ENCODE measurements around the gene TLCD3A. TPM values are rescaled to one million over a fixed set of nuclear protein-coding genes. Genes with fewer than 3 reads are reported as not detected.

Gene TLCD3A
- total RNA-seq, 1 experiment from 2014 or later, result 27.4 TPM

DNA sequence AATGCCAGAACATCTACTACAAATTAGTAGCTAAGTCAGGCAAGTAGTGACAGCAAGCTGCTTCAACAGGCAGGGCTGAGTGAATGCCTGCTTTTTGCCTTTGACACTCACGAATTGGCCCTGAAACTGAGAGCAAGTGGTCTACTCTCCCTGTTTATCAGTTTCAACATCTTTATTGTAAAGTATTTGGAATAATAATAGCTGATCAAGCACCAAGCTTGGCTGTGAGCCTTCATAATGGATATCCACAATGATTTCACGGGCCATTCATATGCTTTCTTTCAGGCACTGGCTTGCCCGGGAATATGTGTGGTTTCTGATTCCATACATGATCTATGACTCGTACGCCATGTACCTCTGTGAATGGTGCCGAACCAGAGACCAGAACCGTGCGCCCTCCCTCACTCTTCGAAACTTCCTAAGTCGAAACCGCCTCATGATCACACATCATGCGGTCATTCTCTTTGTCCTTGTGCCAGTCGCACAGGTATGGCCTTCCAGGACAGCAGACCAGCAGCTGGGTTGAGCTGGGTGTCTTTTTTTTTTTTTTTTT, 5.2 kb downstream of the TLCD3A start:
- Histone ChIP-seq H2AFZ (ENCODE audit: low read length) (no peak overlapping the region), H3K4me2 (ENCODE audit: low read depth, low read length, poor library complexity, severe bottlenecking) (no peak overlapping the region), H3K4me1 (ENCODE audit: low read length) (peaks cover 29% of the 10 kb centered on the region), H4K20me1 (ENCODE audit: insufficient read depth, low read depth, low read length) (peaks cover 11% of the 10 kb centered on the region; the same call in 1 of the 2 replicates), H3K27ac (ENCODE audit: low read length) (no peak overlapping the region), H3K27me3 (ENCODE audit: low read length) (no peaks in the 10 kb centered on the region), H3K9me2 (replicated peaks; ENCODE audit: insufficient read depth, low read length) (no peaks in the 10 kb centered on the region), H3K9me3 (ENCODE audit: low read length) (no peaks in the 10 kb centered on the region), H3K79me2 (ENCODE audit: low read length) (peaks cover 58% of the 10 kb centered on the region), H3K4me3 (ENCODE audit: low read length) (no peak overlapping the region), H3K36me3 (ENCODE audit: insufficient read depth, low read length) (peaks cover 48% of the 10 kb centered on the region), H3K9ac (ENCODE audit: low read length) (no peak overlapping the region)
- DNase-seq, result no peak

DNA sequence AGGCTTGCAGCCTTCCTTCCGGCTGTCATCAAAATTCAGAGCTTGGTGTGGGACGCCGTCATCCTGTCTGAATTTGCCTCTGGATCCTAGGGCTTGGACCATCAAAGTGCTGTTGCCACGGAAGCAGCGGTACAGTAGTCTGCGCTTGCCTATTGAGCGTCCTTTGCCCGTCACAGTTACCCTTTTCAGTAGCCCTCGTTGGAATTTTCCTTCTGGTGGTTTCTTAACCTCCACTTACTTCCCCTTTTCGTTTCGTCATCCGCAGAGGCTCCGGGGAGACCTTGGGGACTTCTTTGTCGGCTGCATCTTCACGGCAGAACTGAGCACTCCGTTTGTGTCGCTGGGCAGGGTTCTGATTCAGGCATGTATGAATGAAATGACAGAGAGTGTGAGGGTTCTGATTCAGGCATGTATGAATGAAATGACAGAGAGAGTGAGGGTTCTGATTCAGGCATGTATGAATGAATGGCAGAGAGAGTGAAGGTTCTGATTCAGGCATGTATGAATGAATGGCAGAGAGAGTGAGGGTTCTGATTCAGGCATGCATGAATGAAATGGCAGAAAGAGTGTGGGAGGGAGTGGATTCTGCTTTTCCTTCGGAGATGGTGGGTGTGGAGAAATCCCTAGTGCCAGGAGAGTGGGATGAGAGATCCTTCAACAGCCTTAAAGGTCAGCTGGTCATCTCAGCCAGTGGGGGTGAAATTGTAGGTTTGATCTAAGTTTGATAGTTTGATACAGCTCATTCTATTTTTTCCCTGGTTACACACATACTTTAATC, 8.0 kb downstream of the TLCD3A start:
- Histone ChIP-seq H3K4me3 (ENCODE audit: low read length) (no peak overlapping the region), H3K27me3 (ENCODE audit: low read length) (no peaks in the 10 kb centered on the region), H3K4me1 (ENCODE audit: low read length) (peaks cover 16% of the 10 kb centered on the region), H2AFZ (ENCODE audit: low read length) (no peak overlapping the region), H3K9me3 (ENCODE audit: low read length) (no peaks in the 10 kb centered on the region), H3K36me3 (ENCODE audit: insufficient read depth, low read length) (peaks cover 73% of the 10 kb centered on the region), H3K4me2 (ENCODE audit: low read depth, low read length, poor library complexity, severe bottlenecking) (peak overlapping the region; percentile 11), H3K27ac (ENCODE audit: low read length) (peak overlapping the region; percentile 55; the same call in 1 of the 2 replicates), H3K9ac (ENCODE audit: low read length) (peak overlapping the region; percentile 18; the same call in 1 of the 2 replicates), H4K20me1 (ENCODE audit: insufficient read depth, low read depth, low read length) (peaks cover 16% of the 10 kb centered on the region; the same call in 1 of the 2 replicates), H3K9me2 (replicated peaks; ENCODE audit: insufficient read depth, low read length) (no peaks in the 10 kb centered on the region), H3K79me2 (ENCODE audit: low read length) (peaks cover 59% of the 10 kb centered on the region)
- DNase-seq, result peak; percentile 74

DNA sequence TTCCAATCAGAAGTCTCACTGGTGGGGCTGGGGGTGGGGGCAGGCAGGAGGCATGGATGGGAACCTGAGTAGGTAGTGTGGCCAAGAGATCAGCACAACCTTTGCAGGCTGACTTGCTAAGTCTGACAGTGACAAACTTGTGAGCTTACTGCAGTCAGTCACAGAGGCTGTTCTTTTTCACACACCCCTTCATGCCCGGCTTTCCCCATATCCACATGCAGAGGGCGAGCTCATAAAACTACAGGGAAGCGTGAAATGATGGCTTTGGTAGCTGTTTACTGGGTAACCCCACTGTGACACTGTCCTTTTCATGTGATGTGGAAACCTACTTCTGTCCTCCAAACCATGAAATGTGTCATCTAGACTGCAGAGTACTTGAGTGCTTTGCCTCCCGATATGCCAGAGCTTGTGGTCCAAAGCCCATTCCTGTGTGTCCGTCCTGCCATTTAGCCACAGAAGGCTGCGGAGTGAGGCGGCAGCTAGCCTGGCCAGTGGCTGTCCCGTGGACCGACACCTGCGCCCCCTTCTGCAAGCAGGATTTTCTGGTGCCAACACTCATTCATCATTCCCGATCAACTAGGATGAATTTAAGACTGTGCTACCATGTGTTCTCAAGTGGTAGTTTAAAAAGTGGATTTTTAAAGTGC, 9.9 kb downstream of the TLCD3A start:
- Histone ChIP-seq H3K36me3 (ENCODE audit: insufficient read depth, low read length) (peaks cover 75% of the 10 kb centered on the region), H3K4me3 (ENCODE audit: low read length) (no peak overlapping the region), H3K27me3 (ENCODE audit: low read length) (no peaks in the 10 kb centered on the region)

DNA sequence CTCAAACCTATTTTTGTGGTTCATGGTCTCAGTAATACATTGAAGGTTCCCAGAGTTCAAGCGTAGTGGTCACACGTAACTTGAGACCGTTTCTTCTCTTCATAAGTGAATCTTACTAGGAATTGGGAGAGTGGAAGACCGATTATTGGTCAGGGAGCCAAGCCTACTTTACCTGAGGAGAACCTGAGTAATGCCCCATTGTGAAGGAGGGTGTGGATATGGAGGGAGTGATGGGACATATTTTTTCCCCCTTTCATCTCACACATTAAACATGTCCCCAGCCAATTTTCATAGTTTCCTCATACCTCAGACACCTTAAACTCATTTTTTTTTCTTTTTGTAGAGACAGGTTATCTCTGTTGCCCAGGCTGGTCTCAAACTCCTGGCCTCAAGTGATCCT, 10.7 kb downstream of the TLCD3A start:
- no peak for DNase-seq
- Histone ChIP-seq H4K20me1 (ENCODE audit: insufficient read depth, low read depth, low read length) (peaks cover 26% of the 10 kb centered on the region; the same call in 1 of the 2 replicates), H3K4me1 (ENCODE audit: low read length) (peaks cover 16% of the 10 kb centered on the region), H3K79me2 (ENCODE audit: low read length) (peaks cover 70% of the 10 kb centered on the region), H3K36me3 (ENCODE audit: insufficient read depth, low read length) (peaks cover 79% of the 10 kb centered on the region), H2AFZ (ENCODE audit: low read length) (no peak overlapping the region), H3K27me3 (ENCODE audit: low read length) (no peaks in the 10 kb centered on the region), H3K9ac (ENCODE audit: low read length) (no peak overlapping the region), H3K9me2 (replicated peaks; ENCODE audit: insufficient read depth, low read length) (no peaks in the 10 kb centered on the region), H3K9me3 (ENCODE audit: low read length) (no peaks in the 10 kb centered on the region), H3K27ac (ENCODE audit: low read length) (no peak overlapping the region), H3K4me2 (ENCODE audit: low read depth, low read length, poor library complexity, severe bottlenecking) (no peak overlapping the region), H3K4me3 (ENCODE audit: low read length) (no peak overlapping the region)

More for the DNA sequence above, 9.9 kb downstream of the TLCD3A start:
- H3K27ac ChIP-seq (ENCODE audit: low read length), result no peak overlapping the region
- no peaks in the 10 kb centered on the region for H3K9me2 ChIP-seq (replicated peaks; ENCODE audit: insufficient read depth, low read length)
- no peak overlapping the region for H2AFZ ChIP-seq (ENCODE audit: low read length)
- peaks cover 16% of the 10 kb centered on the region for H3K4me1 ChIP-seq (ENCODE audit: low read length)
- H3K4me2 ChIP-seq (ENCODE audit: low read depth, low read length, poor library complexity, severe bottlenecking), result no peak overlapping the region
- peaks cover 26% of the 10 kb centered on the region; the same call in 1 of the 2 replicates for H4K20me1 ChIP-seq (ENCODE audit: insufficient read depth, low read depth, low read length)
- H3K9ac ChIP-seq (ENCODE audit: low read length), result no peak overlapping the region
- no peaks in the 10 kb centered on the region for H3K9me3 ChIP-seq (ENCODE audit: low read length)
- DNase-seq, result no peak
- peaks cover 67% of the 10 kb centered on the region for H3K79me2 ChIP-seq (ENCODE audit: low read length)

DNA sequence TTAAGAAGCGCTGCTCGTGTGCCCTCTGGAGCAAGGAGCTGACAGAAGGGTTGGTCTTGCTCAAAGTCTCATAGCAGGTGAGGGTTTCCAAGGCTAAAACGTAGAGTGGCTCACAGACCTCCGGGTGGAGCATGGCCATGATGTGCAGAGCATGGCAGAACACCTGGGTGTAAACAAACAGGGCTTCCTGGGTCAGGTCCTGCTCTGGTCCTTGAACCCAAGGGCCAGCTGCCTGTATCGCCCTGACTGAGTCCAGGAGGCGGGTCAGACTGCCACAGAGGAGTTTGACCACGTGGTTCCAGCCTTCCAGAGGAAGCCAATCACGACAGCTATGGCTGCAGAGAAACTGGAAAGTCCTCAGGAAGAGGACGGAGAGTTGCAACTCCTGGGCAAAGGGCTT, 12.5 kb downstream of the TLCD3A start:
- Histone ChIP-seq H3K36me3 (ENCODE audit: insufficient read depth, low read length) (peaks cover 85% of the 10 kb centered on the region), H3K27ac (ENCODE audit: low read length) (no peak overlapping the region), H3K4me3 (ENCODE audit: low read length) (no peak overlapping the region), H3K9me2 (replicated peaks; ENCODE audit: insufficient read depth, low read length) (no peaks in the 10 kb centered on the region), H3K27me3 (ENCODE audit: low read length) (no peaks in the 10 kb centered on the region), H3K4me2 (ENCODE audit: low read depth, low read length, poor library complexity, severe bottlenecking) (no peak overlapping the region), H3K4me1 (ENCODE audit: low read length) (peaks cover 15% of the 10 kb centered on the region), H2AFZ (ENCODE audit: low read length) (no peak overlapping the region), H3K79me2 (ENCODE audit: low read length) (peaks cover 77% of the 10 kb centered on the region), H4K20me1 (ENCODE audit: insufficient read depth, low read depth, low read length) (peaks cover 26% of the 10 kb centered on the region; the same call in 1 of the 2 replicates), H3K9me3 (ENCODE audit: low read length) (peaks cover 6% of the 10 kb centered on the region), H3K9ac (ENCODE audit: low read length) (no peak overlapping the region)
- no peak for DNase-seq

DNA sequence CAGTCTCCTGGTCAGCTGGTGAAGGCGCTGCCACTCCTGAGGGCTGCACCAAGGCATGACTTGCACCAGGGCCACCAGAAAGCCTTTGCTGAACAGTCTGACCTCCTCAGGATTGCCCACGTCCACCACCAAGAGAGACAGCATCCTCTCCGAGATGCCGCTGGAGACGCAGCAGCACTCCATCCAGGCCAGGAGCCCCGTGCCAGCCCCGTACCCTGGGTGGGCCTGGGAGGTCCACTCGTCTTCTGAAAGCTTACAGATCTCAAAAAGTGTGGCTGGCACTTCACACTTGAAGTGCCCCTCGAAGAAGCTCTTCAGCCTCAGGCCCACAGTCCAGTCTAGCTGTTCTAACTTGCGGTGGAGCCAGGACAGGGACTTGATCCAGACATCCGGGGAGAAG, 13.0 kb downstream of the TLCD3A start:
- peaks cover 81% of the 10 kb centered on the region for H3K79me2 ChIP-seq (ENCODE audit: low read length)
- peaks cover 86% of the 10 kb centered on the region for H3K36me3 ChIP-seq (ENCODE audit: insufficient read depth, low read length)
- H3K27me3 ChIP-seq (ENCODE audit: low read length), result no peaks in the 10 kb centered on the region
- peaks cover 25% of the 10 kb centered on the region; the same call in 1 of the 2 replicates for H4K20me1 ChIP-seq (ENCODE audit: insufficient read depth, low read depth, low read length)
- H3K4me1 ChIP-seq (ENCODE audit: low read length), result peaks cover 11% of the 10 kb centered on the region
- H3K9ac ChIP-seq (ENCODE audit: low read length), result no peak overlapping the region
- H3K9me2 ChIP-seq (replicated peaks; ENCODE audit: insufficient read depth, low read length), result no peaks in the 10 kb centered on the region
- no peak overlapping the region for H3K4me2 ChIP-seq (ENCODE audit: low read depth, low read length, poor library complexity, severe bottlenecking)
- peaks cover 11% of the 10 kb centered on the region for H3K9me3 ChIP-seq (ENCODE audit: low read length)
- DNase-seq, result no peak
- no peak overlapping the region for H3K4me3 ChIP-seq (ENCODE audit: low read length)
- H2AFZ ChIP-seq (ENCODE audit: low read length), result no peak overlapping the region
- H3K27ac ChIP-seq (ENCODE audit: low read length), result no peak overlapping the region

DNA sequence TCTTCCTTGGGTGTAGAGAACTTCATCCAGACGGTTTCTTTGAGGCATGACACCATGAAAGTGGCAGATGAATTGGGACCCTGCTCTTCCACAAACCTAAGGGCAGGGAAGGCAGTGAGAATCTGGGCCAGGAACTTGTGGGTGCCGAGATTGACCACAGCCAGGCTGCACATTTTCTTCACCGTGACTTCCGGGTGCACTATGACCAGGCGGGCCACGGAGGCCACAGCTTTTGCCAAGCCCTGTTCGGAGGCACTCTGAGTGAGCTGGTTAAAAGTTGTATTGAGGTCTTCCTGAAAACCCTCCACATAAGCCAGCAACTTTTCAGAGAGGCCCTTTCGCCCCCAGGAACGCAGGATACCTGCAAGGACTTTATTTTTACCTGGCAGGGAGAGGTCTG, 13.8 kb downstream of the TLCD3A start:
- no peak for DNase-seq
- H3K79me2 ChIP-seq (ENCODE audit: low read length), result peaks cover 84% of the 10 kb centered on the region
- no peak overlapping the region for H3K27ac ChIP-seq (ENCODE audit: low read length)
- H3K9me3 ChIP-seq (ENCODE audit: low read length), result peaks cover 15% of the 10 kb centered on the region
- peaks cover 11% of the 10 kb centered on the region for H3K4me1 ChIP-seq (ENCODE audit: low read length)
- H3K36me3 ChIP-seq (ENCODE audit: insufficient read depth, low read length), result peaks cover 85% of the 10 kb centered on the region
- H3K9me2 ChIP-seq (replicated peaks; ENCODE audit: insufficient read depth, low read length), result no peaks in the 10 kb centered on the region
- no peaks in the 10 kb centered on the region for H3K27me3 ChIP-seq (ENCODE audit: low read length)
- no peak overlapping the region for H3K4me3 ChIP-seq (ENCODE audit: low read length)
- no peak overlapping the region for H3K4me2 ChIP-seq (ENCODE audit: low read depth, low read length, poor library complexity, severe bottlenecking)
- peaks cover 18% of the 10 kb centered on the region; the same call in 1 of the 2 replicates for H4K20me1 ChIP-seq (ENCODE audit: insufficient read depth, low read depth, low read length)
- H2AFZ ChIP-seq (ENCODE audit: low read length), result no peak overlapping the region
- H3K9ac ChIP-seq (ENCODE audit: low read length), result no peak overlapping the region

Data from Karpas-422 (cell line).